Measurements from ENCODE around the gene HOXA4.

- TF ChIP-seq CTCF (IDR thresholded peaks at IDR 0.05) (no peak), POLR2A (IDR thresholded peaks at IDR 0.05) (no peak)
These were observed 28.5 kb downstream of the HOXA4 start for GRCh38 chr7:27101957-27102580.
